SK-N-SH treated with all-trans-retinoic acid at 6 μM for 48 hours (cell line): ENCODE results near the gene FERMT2.

Source experiments
- ARNTL ChIP-seq: fragments of 450-650 bp; formaldehyde crosslinking; IDR thresholded peaks from 2 replicates; pipeline ENCODE4 v1.5.0; 2020; ENCODE audit warnings: low read depth, mild to moderate bottlenecking, moderate library complexity, borderline replicate concordance
- CSDC2 ChIP-seq: fragments of 250-450 bp; sonication (Bioruptor Pico); IDR thresholded peaks from 2 replicates; pipeline ENCODE4 v1.5.0; 2020; ENCODE audit warnings: mild to moderate bottlenecking, moderate library complexity
- OSR1 ChIP-seq: fragments of 250-450 bp; sonication (Bioruptor Pico); IDR thresholded peaks from 2 replicates; pipeline ENCODE4 v1.8.0; 2022; ENCODE audit warnings: moderate library complexity, mild to moderate bottlenecking, inconsistent platforms
- PATZ1 ChIP-seq: fragments of 250-450 bp; sonication (Bioruptor Pico); IDR thresholded peaks from 2 replicates; pipeline ENCODE4 v1.8.0; 2020; ENCODE audit warnings: mild to moderate bottlenecking, moderate library complexity, borderline replicate concordance
- POU6F1 ChIP-seq: fragments of 250-450 bp; sonication (Bioruptor Pico); IDR thresholded peaks from 2 replicates; pipeline ENCODE4 v1.8.0; 2021; ENCODE audit warnings: low read depth, mild to moderate bottlenecking, moderate library complexity, borderline replicate concordance
- PPARA ChIP-seq: fragments of 250-450 bp; sonication (Bioruptor Pico); IDR thresholded peaks from 2 replicates; pipeline ENCODE4 v1.5.0; 2020; ENCODE audit warnings: mild to moderate bottlenecking, borderline replicate concordance
- RARB ChIP-seq: fragments of 250-450 bp; sonication (Bioruptor Pico); IDR thresholded peaks from 2 replicates; pipeline ENCODE4 v1.8.0; 2021; ENCODE audit warnings: mild to moderate bottlenecking, moderate library complexity
- TOX ChIP-seq: fragments of 250-450 bp; sonication (Bioruptor Pico); IDR thresholded peaks from 2 replicates; pipeline ENCODE4 v1.8.0; 2021; ENCODE audit warnings: mild to moderate bottlenecking, moderate library complexity, borderline replicate concordance
- ZC3H10 ChIP-seq: fragments of 250-450 bp; sonication (Bioruptor Pico); IDR thresholded peaks from 2 replicates; pipeline ENCODE4 v1.5.1; 2021; ENCODE audit warnings: mild to moderate bottlenecking, moderate library complexity
- ZFP3 ChIP-seq: fragments of 250-450 bp; sonication (Bioruptor Pico); IDR thresholded peaks from 2 replicates; pipeline ENCODE4 v1.5.0; 2020; ENCODE audit warnings: mild to moderate bottlenecking, moderate library complexity
- ZFP30 ChIP-seq: fragments of 450-650 bp; formaldehyde crosslinking; IDR thresholded peaks from 2 replicates; pipeline ENCODE4 v1.5.0; 2022; ENCODE audit warnings: mild to moderate bottlenecking, moderate library complexity
- ZNF565 ChIP-seq: fragments of 450-650 bp; formaldehyde crosslinking; conservative IDR thresholded peaks from 2 replicates; pipeline ENCODE4 v1.5.0; 2020; ENCODE audit warnings: low read depth, mild to moderate bottlenecking, moderate library complexity
- TF ChIP-seq, protein P1 (sequence below): fragments of 250-450 bp; sonication (Bioruptor Pico); IDR thresholded peaks from 2 replicates; pipeline ENCODE4 v1.5.0; 2020; ENCODE audit warnings: mild to moderate bottlenecking, moderate library complexity

DNA sequence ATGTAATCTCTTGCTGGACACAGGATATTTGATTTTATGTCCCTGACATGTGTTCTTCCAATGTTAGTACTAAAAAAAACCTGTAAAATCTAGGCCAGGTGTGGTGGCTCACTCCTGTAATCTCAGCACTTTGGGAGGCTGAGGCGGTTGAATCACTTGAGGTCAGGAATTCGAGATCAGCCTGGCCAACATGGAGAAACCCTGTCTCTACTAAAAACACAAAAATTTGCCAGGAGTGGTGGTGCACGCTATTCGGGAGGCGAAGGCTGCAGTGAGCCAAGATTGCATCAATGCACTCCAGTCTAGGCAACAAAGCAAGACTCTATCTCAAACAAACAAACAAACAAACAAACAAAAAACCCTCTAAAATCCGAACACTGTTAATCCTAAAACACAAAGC lies 68.0 kb downstream of the FERMT2 start:
- TF ChIP-seq RARB (CRISPR knock-in tag) (no peak), ARNTL (CRISPR knock-in tag) (no peak), PPARA (CRISPR knock-in tag) (no peak), ZNF565 (CRISPR knock-in tag) (no peak), ZFP3 (no peak), PATZ1 (no peak), ZFP30 (no peak), TOX (CRISPR knock-in tag) (no peak), CSDC2 (CRISPR knock-in tag) (no peak), POU6F1 (CRISPR knock-in tag) (no peak), ZC3H10 (no peak), OSR1 (CRISPR knock-in tag) (no peak)
- TF ChIP-seq, protein P1, sequence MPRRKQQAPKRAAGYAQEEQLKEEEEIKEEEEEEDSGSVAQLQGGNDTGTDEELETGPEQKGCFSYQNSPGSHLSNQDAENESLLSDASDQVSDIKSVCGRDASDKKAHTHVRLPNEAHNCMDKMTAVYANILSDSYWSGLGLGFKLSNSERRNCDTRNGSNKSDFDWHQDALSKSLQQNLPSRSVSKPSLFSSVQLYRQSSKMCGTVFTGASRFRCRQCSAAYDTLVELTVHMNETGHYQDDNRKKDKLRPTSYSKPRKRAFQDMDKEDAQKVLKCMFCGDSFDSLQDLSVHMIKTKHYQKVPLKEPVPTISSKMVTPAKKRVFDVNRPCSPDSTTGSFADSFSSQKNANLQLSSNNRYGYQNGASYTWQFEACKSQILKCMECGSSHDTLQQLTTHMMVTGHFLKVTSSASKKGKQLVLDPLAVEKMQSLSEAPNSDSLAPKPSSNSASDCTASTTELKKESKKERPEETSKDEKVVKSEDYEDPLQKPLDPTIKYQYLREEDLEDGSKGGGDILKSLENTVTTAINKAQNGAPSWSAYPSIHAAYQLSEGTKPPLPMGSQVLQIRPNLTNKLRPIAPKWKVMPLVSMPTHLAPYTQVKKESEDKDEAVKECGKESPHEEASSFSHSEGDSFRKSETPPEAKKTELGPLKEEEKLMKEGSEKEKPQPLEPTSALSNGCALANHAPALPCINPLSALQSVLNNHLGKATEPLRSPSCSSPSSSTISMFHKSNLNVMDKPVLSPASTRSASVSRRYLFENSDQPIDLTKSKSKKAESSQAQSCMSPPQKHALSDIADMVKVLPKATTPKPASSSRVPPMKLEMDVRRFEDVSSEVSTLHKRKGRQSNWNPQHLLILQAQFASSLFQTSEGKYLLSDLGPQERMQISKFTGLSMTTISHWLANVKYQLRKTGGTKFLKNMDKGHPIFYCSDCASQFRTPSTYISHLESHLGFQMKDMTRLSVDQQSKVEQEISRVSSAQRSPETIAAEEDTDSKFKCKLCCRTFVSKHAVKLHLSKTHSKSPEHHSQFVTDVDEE = no peak
